ENCODE measurements around the gene DCLK2. TPM values are rescaled to one million over a fixed set of nuclear protein-coding genes. Genes with fewer than 3 reads are reported as not detected.

DCLK2 gene
- total RNA-seq, 1 donor from 2014 or later: 12.6 TPM

- TF ChIP-seq CTCF (IDR thresholded peaks at IDR 0.05): no peak
- Mint-ChIP-seq H3K9me3 (ENCODE audit: unreplicated experiment) (no peaks in the 10 kb centered on the region), H3K27me3 (ENCODE audit: unreplicated experiment) (no peaks in the 10 kb centered on the region), H3K4me1 (ENCODE audit: unreplicated experiment) (no peaks in the 10 kb centered on the region), H3K27ac (ENCODE audit: unreplicated experiment) (no peak overlapping the region), H3K36me3 (ENCODE audit: unreplicated experiment) (no peaks in the 10 kb centered on the region), H3K4me3 (ENCODE audit: unreplicated experiment) (no peak overlapping the region)
- DNase-seq (ENCODE audit: extremely low spot score, unreplicated experiment): no peak
Measured at GRCh38 chr4:150096625-150097024, 18.4 kb downstream of the DCLK2 start.

GRCh38 chr4:150098214-150098613 lies 20.0 kb downstream of the DCLK2 start:
- peak overlapping the region; percentile 55 for H3K27ac Mint-ChIP-seq (ENCODE audit: unreplicated experiment)
- H3K4me3 Mint-ChIP-seq (ENCODE audit: unreplicated experiment): no peak overlapping the region
- DNase-seq (ENCODE audit: extremely low spot score, unreplicated experiment): no peak

GRCh38 chr4:150104404-150105027 lies 26.3 kb downstream of the DCLK2 start:
- Mint-ChIP-seq H3K36me3 (ENCODE audit: unreplicated experiment) (peaks cover 7% of the 10 kb centered on the region), H3K9me3 (ENCODE audit: unreplicated experiment) (no peaks in the 10 kb centered on the region), H3K27me3 (ENCODE audit: unreplicated experiment) (no peaks in the 10 kb centered on the region), H3K4me1 (ENCODE audit: unreplicated experiment) (peaks cover 30% of the 10 kb centered on the region), H3K27ac (ENCODE audit: unreplicated experiment) (no peak overlapping the region), H3K4me3 (ENCODE audit: unreplicated experiment) (no peak overlapping the region)
- no peak for TF ChIP-seq CTCF (IDR thresholded peaks at IDR 0.05)
- no peak for DNase-seq (ENCODE audit: extremely low spot score, unreplicated experiment)

More at GRCh38 chr4:150098214-150098613, 20.0 kb downstream of the DCLK2 start:
- H3K4me1 Mint-ChIP-seq (ENCODE audit: unreplicated experiment): no peaks in the 10 kb centered on the region
- H3K9me3 Mint-ChIP-seq (ENCODE audit: unreplicated experiment): no peaks in the 10 kb centered on the region
- TF ChIP-seq CTCF (IDR thresholded peaks at IDR 0.05): no peak
- no peaks in the 10 kb centered on the region for H3K36me3 Mint-ChIP-seq (ENCODE audit: unreplicated experiment)
- H3K27me3 Mint-ChIP-seq (ENCODE audit: unreplicated experiment): no peaks in the 10 kb centered on the region

- Mint-ChIP-seq H3K4me1 (ENCODE audit: unreplicated experiment) (peaks cover 35% of the 10 kb centered on the region), H3K9me3 (ENCODE audit: unreplicated experiment) (peaks cover 12% of the 10 kb centered on the region), H3K27ac (ENCODE audit: unreplicated experiment) (peak overlapping the region; percentile 7), H3K36me3 (ENCODE audit: unreplicated experiment) (peaks cover 13% of the 10 kb centered on the region), H3K4me3 (ENCODE audit: unreplicated experiment) (no peak overlapping the region), H3K27me3 (ENCODE audit: unreplicated experiment) (no peaks in the 10 kb centered on the region)
- DNase-seq (ENCODE audit: extremely low spot score, unreplicated experiment): no peak
- no peak for TF ChIP-seq CTCF (IDR thresholded peaks at IDR 0.05)
Measured at GRCh38 chr4:150106886-150107285, 28.6 kb downstream of the DCLK2 start.

- Mint-ChIP-seq H3K36me3 (ENCODE audit: unreplicated experiment) (peaks cover 15% of the 10 kb centered on the region), H3K27me3 (ENCODE audit: unreplicated experiment) (no peaks in the 10 kb centered on the region), H3K9me3 (ENCODE audit: unreplicated experiment) (peaks cover 16% of the 10 kb centered on the region), H3K4me3 (ENCODE audit: unreplicated experiment) (no peak overlapping the region), H3K4me1 (ENCODE audit: unreplicated experiment) (peaks cover 48% of the 10 kb centered on the region), H3K27ac (ENCODE audit: unreplicated experiment) (peak overlapping the region; percentile 4)
- DNase-seq (ENCODE audit: extremely low spot score, unreplicated experiment): no peak
- TF ChIP-seq CTCF (IDR thresholded peaks at IDR 0.05): no peak
Measured at GRCh38 chr4:150108691-150109090, 30.4 kb downstream of the DCLK2 start.
